HG03439 (cell line): Measurements from ENCODE around the gene KRT84.

Experiments
- ATAC-seq: cut with Tn5 transposase; IDR thresholded peaks from one replicate; pipeline ENCODE4 v1.9.1; 2021; ENCODE audit warnings: mild to moderate bottlenecking, moderate library complexity; ENCODE audit not compliant: unreplicated experiment

KRT84 gene

GRCh38 chr12:52389313-52390207 is 4.1 kb upstream of the KRT84 start:
- ATAC-seq: no peak

DNA sequence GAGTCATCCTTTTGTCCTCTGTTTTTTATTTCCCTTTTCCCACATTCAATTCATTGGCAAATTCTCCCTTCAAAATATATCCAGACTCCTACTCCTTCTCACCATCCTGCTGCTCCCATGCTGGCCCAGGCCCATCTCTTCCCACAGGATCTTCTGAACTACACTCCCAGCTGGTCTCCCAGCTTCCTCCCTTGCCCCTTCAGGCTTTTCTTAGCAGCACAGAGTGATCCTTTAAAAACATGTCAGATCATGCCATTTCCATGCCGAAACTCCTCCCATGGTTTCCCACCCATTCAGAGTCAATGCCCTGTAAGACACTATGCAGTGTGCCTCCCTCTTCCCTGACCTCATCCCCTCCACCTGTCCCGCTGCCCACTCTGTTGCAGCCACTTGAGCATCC is 2.4 kb upstream of the KRT84 start:
- ATAC-seq: no peak

DNA sequence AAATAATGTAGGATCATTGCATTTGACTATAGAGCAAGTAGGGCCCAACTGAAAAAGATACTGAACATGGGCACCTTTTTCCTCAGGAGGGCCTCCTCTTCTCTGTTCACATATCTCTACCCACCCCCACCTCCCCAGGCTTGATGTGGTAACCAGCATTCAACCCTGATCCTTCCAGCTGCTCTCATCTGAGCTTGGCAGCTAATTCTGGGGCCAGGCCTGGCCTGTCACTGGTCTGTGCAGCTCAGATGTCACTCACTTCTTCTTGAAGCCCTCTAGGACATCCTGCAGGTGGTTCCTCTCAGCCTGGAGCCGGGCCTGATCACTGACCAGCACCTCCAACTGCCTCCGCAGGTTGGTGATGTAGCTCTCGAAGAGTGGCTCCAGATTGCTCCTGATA is 2.1 kb downstream of the KRT84 start:
- no peak for ATAC-seq

- no peak for ATAC-seq
Measured at GRCh38 chr12:52382854-52383253, 2.6 kb downstream of the KRT84 start.

GRCh38 chr12:52381206-52381605 is 4.2 kb downstream of the KRT84 start:
- no peak for ATAC-seq

DNA sequence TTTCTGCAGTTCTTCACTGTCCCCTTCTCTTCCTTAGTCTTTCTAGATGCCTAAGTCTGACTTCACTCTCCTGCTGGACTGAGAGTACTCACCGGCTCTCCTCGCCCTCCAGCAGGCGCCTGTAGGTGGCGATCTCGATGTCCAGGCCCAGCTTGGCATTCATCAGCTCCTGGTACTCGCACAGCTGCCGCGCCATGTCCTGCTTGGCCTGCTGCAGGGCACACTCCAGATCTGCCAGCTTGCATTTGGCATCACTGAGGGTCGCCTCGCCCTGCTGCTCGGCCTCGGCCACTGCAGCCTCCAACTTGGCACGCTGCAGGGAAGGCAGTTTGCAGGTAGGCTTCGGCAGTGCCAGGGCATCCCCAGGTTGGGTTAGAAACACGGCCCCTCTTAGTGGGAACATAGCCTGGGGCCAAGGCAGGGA is 5.2 kb downstream of the KRT84 start:
- no peak for ATAC-seq

GRCh38 chr12:52379536-52379935 is 5.9 kb downstream of the KRT84 start:
- ATAC-seq: no peak

- ATAC-seq: no peak
Measured at GRCh38 chr12:52378091-52378490, 7.4 kb downstream of the KRT84 start.

- ATAC-seq: no peak
Measured at GRCh38 chr12:52377266-52377665, 8.2 kb downstream of the KRT84 start.

- no peak for ATAC-seq
Measured at GRCh38 chr12:52372216-52373154, 13.0 kb downstream of the KRT84 start.

GRCh38 chr12:52371716-52372115 is 13.7 kb downstream of the KRT84 start:
- no peak for ATAC-seq

- no peak for ATAC-seq
Measured at GRCh38 chr12:52370926-52371608, 14.4 kb downstream of the KRT84 start.

DNA sequence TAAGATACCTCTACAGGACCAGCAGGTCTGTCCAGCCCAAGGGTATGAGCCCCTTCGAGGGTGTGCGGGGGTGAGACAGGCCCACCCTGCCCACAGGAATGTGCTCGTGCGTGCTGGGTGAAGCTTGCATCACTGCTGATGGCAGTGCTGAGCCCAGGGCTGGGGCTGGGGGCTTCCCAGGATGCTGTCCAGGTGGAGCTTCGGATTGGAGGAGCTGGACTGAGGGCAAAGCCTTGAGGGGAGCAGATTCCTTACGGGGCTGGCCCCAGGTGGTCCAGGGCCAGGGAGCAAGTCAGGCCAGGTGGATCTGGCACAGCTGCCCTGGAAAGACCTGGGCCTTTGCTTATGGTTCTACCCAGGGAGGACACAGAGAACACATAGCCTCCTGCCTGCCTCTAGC is 15.6 kb downstream of the KRT84 start:
- no peak for ATAC-seq

- ATAC-seq: no peak
Measured at GRCh38 chr12:52369211-52369610, 16.2 kb downstream of the KRT84 start.

DNA sequence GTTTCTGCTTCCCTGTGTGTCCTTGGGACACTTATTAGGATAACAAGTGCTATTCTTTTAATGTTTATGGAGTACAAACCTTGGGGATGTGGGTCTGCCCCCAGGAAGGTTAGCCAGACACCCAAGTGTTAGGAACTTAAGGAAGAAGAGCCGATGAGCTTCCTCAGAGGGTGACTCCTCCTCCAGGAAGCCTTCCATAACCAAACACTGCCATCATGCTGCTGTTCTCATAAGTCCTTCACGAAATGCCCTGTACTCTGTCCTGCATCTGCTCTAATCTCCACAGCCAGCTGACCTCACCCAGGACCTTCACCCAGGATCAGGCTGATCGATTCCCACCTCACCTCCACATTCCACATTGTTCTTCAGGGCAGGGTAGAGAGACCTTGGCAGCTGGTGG is 16.9 kb downstream of the KRT84 start:
- no peak for ATAC-seq

GRCh38 chr12:52367876-52368275 is 17.6 kb downstream of the KRT84 start:
- no peak for ATAC-seq

GRCh38 chr12:52366738-52367485 is 18.5 kb downstream of the KRT84 start, which contains the start of gene KRT85:
TSS of gene KRT85 (minus strand) at chr12:52367481. CDS start at chr12:52367405, 76 bp downstream.
- no peak for ATAC-seq

DNA sequence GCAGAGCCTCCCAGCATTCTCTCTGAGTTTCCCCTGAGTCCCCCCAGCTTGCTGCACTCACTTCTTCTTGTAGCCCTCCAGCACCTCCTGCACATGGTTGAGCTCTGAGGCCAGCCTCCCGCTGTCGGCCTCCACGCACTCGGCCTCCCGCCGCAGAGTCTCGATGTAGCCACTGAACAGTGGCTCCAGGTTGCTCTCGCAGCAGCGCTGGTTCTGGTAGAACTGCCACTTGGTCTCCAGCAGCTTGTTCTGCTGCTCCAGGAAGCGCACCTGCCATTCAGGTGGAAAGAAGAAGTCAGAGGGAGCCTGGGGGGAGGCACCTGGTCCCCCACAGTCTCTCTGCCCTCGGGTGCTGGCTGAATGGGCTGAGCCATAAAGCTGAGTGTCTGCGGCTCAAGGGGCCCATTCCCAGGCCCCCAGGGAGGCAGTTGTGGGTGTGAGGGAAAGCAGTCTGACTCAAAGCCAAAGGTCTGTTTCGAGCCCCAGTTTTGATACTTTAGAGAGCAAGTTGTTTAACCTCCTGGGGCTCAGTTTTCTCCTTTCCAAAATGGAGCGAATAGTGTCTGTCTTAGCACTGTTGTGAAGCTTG is 20.5 kb downstream of the KRT84 start:
- no peak for ATAC-seq

DNA sequence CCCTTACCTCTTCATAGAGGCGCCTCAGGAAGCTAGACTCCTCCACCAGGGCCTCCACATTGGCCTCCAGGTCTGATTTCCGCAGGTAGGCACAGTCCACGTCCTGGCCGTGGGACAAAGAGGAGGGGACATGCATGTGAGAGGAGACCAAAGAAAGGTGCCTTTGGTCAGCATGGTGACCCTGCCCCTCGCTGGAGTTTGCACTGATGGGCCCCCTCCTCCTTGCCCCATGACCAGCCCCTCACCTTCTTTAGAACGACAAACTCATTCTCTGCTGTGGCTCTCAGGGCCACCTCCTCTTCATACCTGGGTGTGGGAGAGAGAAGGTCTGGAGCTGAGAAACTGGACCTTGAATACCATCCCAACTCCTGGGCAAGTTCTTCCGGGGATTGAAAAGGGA is 21.4 kb downstream of the KRT84 start:
- no peak for ATAC-seq

- ATAC-seq: no peak
Measured at GRCh38 chr12:52363111-52363679, 22.3 kb downstream of the KRT84 start.
